Muscle of arm (tissue), 14 donors: ENCODE data around the gene SRPK1. TPM values are rescaled to one million over a fixed set of nuclear protein-coding genes. Genes with fewer than 3 reads are reported as not detected.
"Not testable (repeated sequence)": the region's sequence is repeated elsewhere in the genome, so short reads cannot be mapped to it uniquely, and the experiment has no call there.

Experiments
- DNase-seq: peaks from one replicate; pipeline ENCODE4 v3.0.0-alpha.2; 2013
- long read RNA-seq, 11 donors: transcript quantifications; one replicate each; lab custom pipeline, GENCODE V29; 2026
- polyA plus RNA-seq, 12 donors: library from polyadenylated mRNA; unstranded; fragments of 120-200 nt; gene quantifications; one replicate each; pipeline ENCODE4 v1.2.1, GENCODE V29; 2013; ENCODE audit not compliant: insufficient read length in 12 of 12

SRPK1 gene
- 10 to 100 TPM in 11 of 12 donors, not detected in 1; 13.4 to 36.5 (median 19.7) TPM for polyA plus RNA-seq
- long read RNA-seq, donor 1, full-length matches to known transcripts, result 3 of 23 reads
- long read RNA-seq, donor 1, partial matches to known transcripts, result 20 of 23 reads
- long read RNA-seq, donor 1, other reads (novel, unspliced or antisense), result 0 of 23 reads
- long read RNA-seq, donor 2, full-length matches to known transcripts, result 1 of 1 reads
- long read RNA-seq, donor 2, partial matches to known transcripts, result 0 of 1 reads
- long read RNA-seq, donor 2, other reads (novel, unspliced or antisense), result 0 of 1 reads
- long read RNA-seq, donor 3, result 0 reads
- long read RNA-seq, donor 4, result 0 reads
- long read RNA-seq, donor 5, full-length matches to known transcripts, result 1 of 9 reads
- long read RNA-seq, donor 5, partial matches to known transcripts, result 8 of 9 reads
- long read RNA-seq, donor 5, other reads (novel, unspliced or antisense), result 0 of 9 reads
- long read RNA-seq, donor 6, result 0 reads
- long read RNA-seq, donor 7, result 0 reads
- long read RNA-seq, donor 8, full-length matches to known transcripts, result 5 of 5 reads
- long read RNA-seq, donor 8, partial matches to known transcripts, result 0 of 5 reads
- long read RNA-seq, donor 8, other reads (novel, unspliced or antisense), result 0 of 5 reads
- long read RNA-seq, donor 9, result 0 reads
- long read RNA-seq, donor 10, result 0 reads
- long read RNA-seq, donor 11, result 0 reads

DNA sequence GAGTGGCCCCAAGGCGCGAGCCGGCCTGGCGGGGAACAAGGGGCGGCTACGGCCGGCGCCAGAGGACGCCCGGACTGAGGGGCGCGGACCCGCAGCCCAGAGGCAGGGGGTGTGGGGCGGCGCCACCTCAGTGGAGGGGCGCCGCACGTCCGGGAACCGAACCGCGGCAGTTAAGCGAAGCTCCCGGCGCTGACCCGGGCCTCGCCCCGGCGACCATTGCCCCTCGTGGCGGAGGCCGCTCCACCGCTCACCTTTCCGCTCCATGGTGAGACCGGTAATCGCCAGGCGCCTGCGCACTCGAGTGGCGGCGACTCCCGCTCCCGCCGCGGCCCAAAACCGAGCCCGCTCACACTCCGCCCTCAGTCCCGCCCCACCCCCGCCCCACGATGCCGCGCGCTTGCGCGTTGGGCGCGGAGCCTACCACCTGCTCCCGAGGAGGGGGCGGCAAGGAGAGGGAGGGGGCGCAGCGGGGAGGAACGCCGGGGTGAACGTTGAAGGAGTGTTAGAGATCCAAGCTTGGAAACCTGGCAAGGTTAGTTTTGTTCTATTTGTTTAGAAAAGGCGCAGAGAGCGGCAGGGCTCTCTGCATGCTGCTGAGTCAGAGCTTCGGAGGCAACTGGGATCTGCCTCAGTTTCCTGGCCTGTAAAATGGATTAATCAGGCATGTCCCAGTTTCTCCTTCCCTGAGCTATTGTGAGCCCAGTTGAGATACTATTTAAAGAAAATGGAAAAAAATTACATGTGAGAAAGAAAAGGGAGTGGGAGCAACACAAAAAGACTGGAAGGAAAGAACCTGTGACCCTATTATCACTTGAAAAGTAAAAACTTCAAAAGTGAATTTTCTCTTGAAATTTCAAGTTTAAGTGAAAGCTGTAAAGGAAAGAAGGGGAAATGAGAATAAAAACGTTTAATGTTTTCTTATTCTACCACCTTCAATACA lies at the start of gene SRPK1:
TSS of gene SRPK1 (minus strand) at position 306 of the 940 bp plus-strand sequence. CDS start at position 264, 42 bp downstream.
- DNase-seq, result peak; percentile 87

DNA sequence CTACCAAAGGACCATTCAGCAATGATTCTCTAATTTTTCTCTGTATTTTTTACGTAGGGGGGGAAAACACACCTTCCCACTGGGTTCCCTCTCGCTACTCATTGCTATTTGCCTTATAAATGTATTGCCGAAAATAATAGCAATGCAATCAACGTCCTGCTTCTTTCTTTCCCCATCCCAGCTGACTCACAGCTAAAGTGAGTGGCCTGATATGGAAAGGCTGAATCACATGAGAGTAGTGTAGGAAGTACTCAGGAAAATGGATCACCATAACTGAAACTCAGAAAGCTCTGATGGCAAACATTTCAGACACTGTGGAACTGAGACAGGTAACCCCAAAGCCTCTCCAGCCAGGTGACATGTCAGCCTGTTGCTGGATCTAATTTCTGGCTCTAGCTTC lies 49.3 kb upstream of the SRPK1 start:
- no peak for DNase-seq

DNA sequence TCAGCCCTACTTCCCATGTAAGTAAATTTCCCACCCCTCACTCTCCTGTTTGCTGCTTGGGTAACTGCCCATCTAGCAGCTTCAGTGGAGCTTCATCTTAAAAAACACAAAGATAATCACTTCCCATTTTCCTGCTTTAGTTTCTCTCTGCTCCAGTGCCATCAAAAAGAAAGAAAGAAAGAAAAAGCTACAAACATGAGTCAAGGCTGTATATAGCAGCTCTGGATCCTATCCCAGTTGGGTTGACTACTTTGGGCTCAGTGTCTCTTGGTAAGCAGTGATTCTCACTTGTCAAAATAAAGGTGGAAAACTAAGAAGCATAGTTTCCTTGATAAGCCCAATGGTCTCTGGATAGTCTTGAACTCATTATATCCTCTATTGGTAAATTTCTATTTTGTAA lies 48.7 kb upstream of the SRPK1 start:
- no peak for DNase-seq

DNA sequence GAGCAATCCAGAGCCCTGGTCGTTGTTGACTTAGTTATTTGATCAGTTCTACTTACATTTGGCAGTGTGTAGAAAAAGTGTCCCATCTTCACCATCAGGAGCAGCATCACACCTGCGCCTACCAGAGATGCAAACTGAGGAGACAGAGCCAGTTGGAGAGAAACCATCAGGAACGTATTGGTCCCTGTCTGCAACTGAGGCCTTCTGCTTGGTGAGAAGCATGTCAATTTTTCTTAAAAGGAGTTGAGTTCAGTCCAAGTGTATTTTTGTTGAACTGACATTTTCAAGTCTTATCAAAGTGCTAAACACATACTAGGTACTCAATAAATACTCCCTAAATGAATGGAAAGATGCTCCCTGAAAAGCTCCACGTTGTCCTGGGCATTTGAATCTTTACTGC lies 47.9 kb upstream of the SRPK1 start:
- no peak for DNase-seq

DNA sequence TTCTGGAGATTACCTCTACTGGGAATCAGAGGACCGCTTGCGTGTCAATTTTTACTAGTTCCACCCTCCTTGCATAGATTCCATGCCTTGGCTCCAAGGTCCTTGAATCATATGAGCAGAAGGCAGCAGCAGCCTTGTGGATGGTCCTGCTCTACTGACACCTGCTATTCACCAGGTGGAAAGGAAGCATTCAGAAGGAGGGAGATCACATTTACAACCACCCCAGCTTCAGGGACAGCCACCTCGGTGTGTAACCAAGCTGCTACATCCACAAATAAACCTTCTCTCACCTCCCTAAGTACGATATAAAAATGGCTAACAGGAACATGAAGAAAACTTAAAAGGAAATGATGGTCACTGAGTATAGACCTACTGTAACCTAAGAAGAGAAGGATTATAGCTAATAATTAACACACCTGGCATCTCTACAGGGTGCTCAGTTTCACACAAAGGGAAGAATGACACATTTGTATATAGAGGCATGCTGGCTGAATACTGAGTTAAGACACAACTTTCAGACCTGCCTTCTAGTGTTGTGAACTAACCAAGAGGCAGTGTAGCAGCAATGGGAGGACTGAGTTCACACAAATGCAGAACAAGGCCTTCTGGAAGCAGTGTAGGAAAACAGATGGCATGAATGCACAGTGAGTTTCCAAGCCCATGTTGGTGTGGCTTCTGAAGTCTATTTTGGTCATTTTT lies 46.3 kb upstream of the SRPK1 start:
- no peak for DNase-seq

DNA sequence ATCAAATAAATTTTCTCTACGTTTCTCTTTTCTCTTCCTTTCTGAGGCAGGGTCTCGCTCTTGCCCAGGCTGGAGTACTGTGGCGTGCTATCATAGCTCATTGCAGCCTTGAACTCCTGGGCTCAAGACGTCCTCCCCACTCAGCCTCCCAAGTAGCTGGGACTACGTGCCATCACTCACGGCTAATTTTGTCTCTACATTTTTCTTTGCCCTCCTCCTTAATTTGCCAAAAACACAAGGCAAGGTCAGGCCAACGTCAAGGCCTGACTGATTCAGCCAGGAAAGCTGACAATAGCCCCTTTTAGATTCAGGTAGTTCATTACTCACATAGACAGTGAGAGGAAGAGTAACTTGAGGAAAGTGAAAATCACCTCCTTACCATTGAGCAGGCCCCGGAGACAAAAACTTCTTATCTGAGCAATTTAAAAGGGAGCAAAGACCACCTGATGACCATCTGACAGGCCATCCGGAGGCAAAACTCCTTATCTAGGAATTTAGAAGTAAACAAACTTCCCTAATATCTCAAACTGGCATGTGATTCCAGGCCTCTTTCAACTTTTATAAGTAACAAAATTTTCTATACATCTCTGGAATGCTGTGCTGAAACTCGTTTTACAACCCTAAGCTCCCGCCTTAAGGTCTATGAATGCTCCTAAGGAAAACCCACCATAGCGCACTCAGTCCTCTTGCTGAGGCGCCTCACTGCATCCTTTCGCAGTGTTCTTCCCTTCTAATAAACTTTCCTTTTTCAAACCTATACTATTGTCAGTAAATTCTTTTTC lies 42.1 kb upstream of the SRPK1 start:
- no peak for DNase-seq

DNA sequence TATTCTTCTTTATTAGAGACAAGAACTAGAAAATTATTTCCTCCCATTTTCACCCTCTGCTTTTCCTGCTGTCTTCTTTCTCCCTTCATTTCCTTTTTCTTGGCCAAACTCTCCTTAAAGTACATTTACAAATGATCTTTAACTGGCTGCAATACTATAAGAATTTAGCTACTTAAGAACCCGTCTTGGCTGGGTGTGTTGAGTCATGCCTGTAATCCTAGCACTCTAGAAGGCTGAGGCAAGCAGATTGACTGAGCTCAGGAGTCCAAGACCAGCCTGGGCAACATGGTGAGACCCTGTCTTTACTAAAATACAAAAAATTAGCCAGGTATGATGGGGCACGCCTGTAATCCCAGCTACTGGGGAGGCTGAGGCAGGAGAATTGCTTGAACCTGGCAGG lies 39.3 kb upstream of the SRPK1 start:
- no peak for DNase-seq

DNA sequence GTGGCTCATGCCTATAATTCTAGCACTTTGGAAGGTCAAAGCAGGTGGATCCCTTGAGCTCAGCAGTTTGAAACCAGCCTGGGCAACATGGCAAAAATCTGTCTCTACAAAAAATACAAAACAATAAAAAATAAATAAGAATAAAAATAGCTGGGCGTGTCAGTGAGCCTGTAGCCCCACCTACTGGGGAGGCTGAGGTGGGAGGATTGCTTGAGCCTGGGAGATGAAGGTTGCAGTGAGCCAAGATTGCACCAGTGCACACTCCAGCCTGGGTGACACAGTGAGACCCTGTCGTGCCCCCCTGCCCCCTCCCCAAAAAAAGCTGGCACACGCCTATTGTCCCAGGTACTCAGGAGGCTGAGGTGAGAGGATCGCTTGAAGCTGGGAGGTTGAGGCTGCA lies 35.1 kb upstream of the SRPK1 start:
- DNase-seq, result no peak

DNA sequence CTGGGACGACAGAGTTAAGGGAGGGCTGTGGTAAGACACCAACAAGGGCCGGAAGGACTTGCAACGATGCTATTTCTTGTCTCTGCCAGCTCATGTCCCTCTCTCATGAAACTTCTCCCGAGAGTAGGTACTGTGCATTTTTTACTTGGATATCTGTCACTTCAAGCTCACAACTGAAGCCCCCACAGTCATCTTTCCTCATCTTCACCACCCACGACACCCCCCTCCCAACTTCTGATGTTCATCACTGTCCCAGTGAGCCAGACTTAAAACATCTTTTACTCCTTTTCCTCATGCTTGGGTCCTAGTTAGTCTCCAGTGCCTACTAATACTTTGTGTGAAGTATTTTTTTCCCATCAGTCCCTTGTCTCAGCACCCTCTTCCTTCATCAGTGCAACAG lies 34.6 kb upstream of the SRPK1 start:
- no peak for DNase-seq

DNA sequence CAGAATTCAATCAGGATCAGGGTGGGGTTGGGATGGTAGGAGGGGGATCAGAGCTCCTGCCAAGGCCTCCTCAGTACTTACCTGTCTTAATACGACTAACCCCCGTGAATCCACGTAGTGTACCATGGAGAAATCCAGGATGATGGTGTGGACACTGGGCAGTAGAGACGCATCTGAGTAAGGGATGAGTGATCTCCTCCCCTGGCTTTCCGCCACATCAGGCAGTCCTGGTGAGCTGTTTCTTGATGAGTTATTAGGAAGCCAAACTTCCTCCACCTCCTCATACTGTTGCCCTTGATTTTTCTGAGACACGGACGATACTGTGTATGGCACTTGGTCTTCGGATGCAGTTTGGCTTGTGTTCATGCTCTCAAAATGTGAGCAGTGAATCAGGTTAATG lies 34.2 kb upstream of the SRPK1 start:
- DNase-seq, result no peak

DNA sequence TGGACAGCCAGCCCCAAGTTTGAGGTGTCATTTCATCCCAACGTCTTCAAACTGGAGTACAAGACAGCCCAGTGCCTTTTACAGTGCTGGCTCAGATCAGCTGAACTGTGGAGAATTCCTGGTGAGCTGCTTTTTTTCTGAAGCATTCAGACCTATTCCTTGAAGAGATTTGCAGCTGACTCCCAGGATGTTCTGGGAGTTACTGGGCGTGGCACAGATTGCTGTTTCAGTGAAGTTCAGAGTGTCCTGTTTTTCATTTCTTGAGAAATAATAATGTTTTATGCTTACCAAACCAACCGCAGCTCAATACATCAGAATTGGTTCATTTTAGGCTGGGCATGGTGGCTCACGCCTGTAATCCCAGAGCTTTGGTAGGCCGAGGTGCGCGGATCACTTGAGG lies 33.4 kb upstream of the SRPK1 start:
- DNase-seq, result no peak

DNA sequence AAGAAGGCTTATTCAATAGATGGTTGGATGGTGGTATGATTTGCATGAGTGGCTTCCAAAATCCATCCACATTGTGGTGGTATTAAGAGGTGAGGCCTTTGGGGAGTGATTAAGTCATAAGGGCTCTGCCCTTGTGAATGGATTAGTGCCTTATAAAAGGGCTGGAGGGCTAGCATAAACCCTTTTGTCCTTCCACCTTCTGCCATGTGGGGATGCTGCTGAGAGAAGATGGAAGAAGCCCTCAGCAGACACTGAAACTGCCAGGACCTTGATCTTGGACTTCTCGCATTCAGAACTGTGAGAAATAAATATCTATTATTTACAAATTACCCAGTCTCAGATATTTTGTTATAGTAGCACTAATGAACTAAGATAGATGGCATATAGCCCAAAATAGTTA lies 27.8 kb upstream of the SRPK1 start:
- no peak for DNase-seq

DNA sequence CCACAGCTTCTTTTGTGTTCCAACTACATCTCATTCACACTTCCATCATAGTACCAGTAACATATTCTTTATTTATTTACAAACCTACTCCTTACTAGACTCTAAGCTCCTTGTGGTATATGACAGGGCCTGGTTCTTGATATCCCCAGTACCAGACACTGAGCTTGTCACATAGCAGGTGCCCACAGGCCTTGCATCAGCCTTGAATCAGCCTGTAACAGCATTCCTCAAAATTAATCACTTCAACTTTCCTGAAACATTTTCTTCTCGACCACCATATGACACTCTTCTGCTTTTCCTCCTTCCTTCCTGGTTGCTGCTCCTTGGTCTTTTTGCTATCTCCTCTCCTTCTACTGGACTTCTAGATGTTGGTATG lies 24.7 kb upstream of the SRPK1 start:
- DNase-seq, result no peak

DNA sequence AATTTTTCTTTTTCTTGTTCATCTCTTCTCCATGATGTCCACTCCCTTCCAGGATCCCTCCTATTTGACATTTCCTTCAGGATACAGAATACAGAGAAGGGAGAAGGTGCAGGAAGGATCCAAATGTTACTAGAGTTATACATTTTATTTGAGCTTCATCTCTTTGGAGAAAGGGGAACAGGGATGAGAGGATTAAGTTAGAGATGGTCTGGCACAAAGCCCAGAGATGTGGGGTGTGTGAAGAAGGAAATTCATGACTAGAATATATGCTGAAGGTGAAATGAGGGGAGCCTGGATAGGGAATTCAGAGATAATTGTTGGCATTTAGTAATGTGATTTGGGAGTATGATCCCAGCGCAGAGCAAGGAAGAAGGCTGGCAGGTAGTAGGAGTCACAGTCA lies 22.5 kb upstream of the SRPK1 start:
- DNase-seq, result no peak

DNA sequence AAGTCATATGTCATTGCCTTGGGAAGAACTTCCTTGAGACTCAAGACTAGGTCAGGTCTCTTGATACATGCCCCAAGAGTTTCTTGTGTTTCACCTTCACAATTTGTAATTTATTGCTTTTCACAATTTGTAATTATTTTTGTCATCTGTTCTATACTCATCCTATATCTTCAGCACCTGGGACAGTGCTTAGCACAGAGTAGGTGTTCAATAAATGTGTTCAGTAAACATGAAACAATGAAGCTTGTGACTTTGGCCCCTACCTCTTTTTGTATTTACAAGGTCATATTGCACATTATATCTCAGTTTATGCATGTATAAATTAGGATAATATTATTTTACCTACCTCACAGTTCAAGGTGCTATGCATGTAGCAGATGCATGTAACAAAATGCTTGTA lies 21.5 kb upstream of the SRPK1 start:
- no peak for DNase-seq

DNA sequence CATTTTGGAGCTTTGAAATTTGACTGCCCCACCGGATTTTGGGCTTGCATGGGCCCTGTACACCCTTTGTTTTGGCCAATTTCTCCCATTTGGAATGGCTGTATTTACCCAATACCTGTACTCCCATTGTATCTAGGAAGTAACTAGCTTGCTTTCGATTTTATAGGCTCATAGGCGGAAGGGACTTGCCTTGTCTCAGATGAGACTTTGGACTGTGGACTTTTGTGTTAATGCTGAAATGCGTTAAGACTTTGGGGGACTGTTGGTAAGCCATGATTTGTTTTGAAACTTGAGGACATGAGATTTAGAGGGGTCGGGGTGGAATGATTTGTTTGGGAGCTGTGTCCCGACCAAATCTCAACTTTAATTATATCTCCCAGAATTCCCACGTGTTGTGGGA lies 20.3 kb upstream of the SRPK1 start:
- DNase-seq, result not testable (repeated sequence)

DNA sequence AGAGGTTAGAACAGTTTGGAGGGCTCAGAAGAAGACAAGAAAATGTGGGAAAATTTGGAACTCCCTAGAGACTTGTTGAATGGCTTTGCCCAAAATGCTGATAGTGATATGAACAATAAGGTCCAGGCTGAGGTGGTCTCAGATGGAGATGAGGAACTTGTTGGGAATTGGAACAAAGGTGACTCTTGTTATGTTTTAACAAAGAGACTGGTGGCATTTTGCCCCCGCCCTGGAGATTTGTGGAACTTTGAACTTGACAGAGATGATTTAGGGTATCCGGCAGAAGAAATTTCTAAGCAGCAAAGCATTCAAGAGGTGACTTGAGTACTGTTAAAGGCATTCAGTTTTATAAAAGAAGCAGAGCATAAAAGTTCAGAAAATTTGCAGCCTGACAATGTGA lies 19.1 kb upstream of the SRPK1 start:
- DNase-seq, result not testable (repeated sequence)

DNA sequence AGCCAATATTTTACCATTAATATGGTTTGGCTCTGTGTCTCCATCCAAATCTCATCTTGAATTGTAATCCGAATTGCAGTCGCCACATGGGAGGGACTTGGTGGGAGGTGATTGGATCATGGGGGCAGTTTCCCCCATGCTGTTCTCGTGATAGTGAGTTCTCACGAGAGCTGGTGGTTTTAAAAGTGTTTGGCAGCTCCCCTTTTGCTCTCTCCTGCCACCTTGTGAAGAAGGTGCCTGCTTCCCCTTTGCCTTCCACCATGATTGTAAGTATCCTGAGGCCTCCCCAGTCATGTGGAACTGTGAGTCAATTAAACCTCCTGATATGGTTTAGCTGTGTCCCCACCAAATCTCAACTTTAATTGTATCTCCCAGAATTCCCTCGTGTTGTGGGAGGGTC lies 18.4 kb upstream of the SRPK1 start:
- not testable (repeated sequence) for DNase-seq

DNA sequence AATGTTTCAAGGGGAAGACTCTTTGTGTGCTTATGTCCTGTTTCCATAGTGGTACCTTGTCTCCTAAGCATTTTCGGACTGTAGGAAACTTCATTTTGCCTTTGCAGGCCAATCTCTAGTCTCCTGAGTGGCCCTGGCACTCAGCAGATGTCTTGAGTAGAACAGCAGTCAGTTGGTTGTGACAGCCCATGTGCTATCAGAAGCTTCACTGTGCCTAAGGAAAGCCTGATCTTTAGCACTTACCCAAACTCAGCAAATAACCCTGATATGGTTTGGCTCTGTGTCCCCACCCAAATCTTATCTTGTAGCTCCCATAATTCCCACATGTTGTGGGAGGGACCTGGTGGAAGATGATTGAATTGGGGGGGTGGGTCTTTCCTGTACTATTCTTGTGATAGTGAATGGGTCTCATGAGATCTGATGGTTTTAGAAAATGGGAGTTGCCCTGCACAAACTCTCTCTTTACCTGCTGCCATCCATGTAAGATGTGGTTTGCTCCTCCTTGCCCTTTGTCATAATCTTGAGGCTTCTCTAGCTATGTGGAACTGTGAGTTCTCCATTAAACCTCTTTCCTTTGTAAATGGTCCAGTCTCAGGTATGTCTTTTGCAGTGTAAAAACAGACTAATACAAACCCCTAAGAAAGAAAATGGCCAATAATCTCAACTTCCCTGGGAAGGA lies 15.9 kb upstream of the SRPK1 start:
- no peak for DNase-seq

DNA sequence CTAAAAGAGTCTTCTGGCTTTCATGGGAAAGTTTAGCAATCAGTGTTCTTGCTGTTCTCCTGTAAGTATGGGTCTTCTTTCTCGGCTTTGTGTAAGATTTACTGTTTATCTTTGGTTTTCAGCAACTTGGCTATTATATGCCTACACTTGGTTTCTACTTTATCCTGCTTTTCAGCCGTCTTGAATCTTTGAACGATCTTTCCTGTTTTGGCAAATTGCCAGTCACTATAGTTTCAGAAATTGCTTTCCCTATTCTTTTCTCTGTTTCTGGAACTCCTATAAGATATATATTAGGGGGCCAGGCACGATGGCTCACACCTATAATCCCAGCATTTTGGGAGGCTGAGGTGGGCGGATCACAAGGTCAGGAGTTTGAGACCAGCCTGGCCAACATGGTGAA lies 14.6 kb upstream of the SRPK1 start:
- no peak for DNase-seq
